Embryonic facial prominence (tissue), 1 donor: ENCODE measurements around the gene ZBTB48.
"Not testable (repeated sequence)": the region's sequence is repeated elsewhere in the genome, so short reads cannot be mapped to it uniquely, and the experiment has no call there.

ENCODE experiments used
- DNase-seq: peaks from one replicate; pipeline ENCODE4 v3.0.0-alpha.2; 2016; ENCODE audit errors: extremely low spot score

The ZBTB48 gene

GRCh38 chr1:6632588-6633514 lies 53.1 kb downstream of the ZBTB48 start:
- no peak for DNase-seq

- no peak for DNase-seq
Observed at GRCh38 chr1:6634371-6635052, 54.7 kb downstream of the ZBTB48 start.

GRCh38 chr1:6635161-6635909 lies 55.5 kb downstream of the ZBTB48 start:
- DNase-seq, result no peak

- DNase-seq, result no peak
Observed at GRCh38 chr1:6635910-6636760, 56.3 kb downstream of the ZBTB48 start.

- not testable (repeated sequence) for DNase-seq
Observed at GRCh38 chr1:6636778-6637177, 57.0 kb downstream of the ZBTB48 start.

GRCh38 chr1:6637770-6638169 lies 58.0 kb downstream of the ZBTB48 start:
- DNase-seq, result no peak

GRCh38 chr1:6638226-6638625 lies 58.4 kb downstream of the ZBTB48 start:
- no peak for DNase-seq
